Measurements from ENCODE around the gene GPR68.

GRCh38 chr14:91219517-91220389 lies 24.8 kb downstream of the GPR68 start:
- TF ChIP-seq ZNF473 (tag by site-specific recombination; IDR thresholded peaks at IDR 0.05), result no peak
- no peak for TF ChIP-seq ZNF2 (tag by site-specific recombination; IDR thresholded peaks at IDR 0.05)
- no peak for TF ChIP-seq CTCF (tag by site-specific recombination; IDR thresholded peaks at IDR 0.05)
- TF ChIP-seq ZNF423 (tag by site-specific recombination; IDR thresholded peaks at IDR 0.05), result no peak
- no peak for TF ChIP-seq BCL11A (tag by site-specific recombination; IDR thresholded peaks at IDR 0.05; ENCODE audit: low read depth)
